Peyer's patch (tissue), 4 donors: ENCODE data around the gene GALNS.

Source experiments
- POLR2A ChIP-seq, 2 donors: fragments of 450-650 bp; IDR thresholded peaks; one replicate each; pipeline ENCODE4 v1.5.1; 2017; ENCODE audit warnings: antibody characterized with exemption in 2 of 2, mild to moderate bottlenecking in 2 of 2, moderate library complexity in 2 of 2
- TF ChIP-seq, protein P1 (sequence below), 6 experiments: fragments of 450-650 bp in 4 of 6; fragments of 200-600 bp in 2 of 6; sonication (generic) in 1 of 6; IDR thresholded peaks; one replicate each; pipeline ENCODE4 v1.5.1; 2017 to 2019; ENCODE audit warnings: antibody characterized with exemption in 6 of 6, mild to moderate bottlenecking in 3 of 6, moderate library complexity in 1 of 6

GRCh38 chr16:88850531-88851199 is 6.1 kb downstream of the GALNS start:
- TF ChIP-seq POLR2A (IDR thresholded peaks at IDR 0.05), result no peak
- TF ChIP-seq, protein P1, sequence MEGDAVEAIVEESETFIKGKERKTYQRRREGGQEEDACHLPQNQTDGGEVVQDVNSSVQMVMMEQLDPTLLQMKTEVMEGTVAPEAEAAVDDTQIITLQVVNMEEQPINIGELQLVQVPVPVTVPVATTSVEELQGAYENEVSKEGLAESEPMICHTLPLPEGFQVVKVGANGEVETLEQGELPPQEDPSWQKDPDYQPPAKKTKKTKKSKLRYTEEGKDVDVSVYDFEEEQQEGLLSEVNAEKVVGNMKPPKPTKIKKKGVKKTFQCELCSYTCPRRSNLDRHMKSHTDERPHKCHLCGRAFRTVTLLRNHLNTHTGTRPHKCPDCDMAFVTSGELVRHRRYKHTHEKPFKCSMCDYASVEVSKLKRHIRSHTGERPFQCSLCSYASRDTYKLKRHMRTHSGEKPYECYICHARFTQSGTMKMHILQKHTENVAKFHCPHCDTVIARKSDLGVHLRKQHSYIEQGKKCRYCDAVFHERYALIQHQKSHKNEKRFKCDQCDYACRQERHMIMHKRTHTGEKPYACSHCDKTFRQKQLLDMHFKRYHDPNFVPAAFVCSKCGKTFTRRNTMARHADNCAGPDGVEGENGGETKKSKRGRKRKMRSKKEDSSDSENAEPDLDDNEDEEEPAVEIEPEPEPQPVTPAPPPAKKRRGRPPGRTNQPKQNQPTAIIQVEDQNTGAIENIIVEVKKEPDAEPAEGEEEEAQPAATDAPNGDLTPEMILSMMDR (IDR thresholded peaks at IDR 0.05), result no peak
